Common myeloid progenitor, CD34-positive (primary cell): ENCODE data around the gene KRTAP10-3.

Source experiments
- CTCF ChIA-PET: fragments of 350-600 bp; sonication (Branson Sonifier 250); formaldehyde crosslinking; loops from one replicate; lab custom pipeline; 2021; ENCODE audit warnings: antibody characterized with exemption; lab: Charles Lee
- POLR2A ChIA-PET: fragments of 350-600 bp; sonication (Branson Sonifier 250); formaldehyde crosslinking; loops from one replicate; lab custom pipeline; 2021; ENCODE audit warnings: antibody characterized with exemption; lab: Charles Lee
- DNase-seq, 3 donors: peaks; one replicate each; pipeline versions ENCODE4 v3.0.0 to v3.0.0-alpha.2; 2013
- H3K27ac ChIP-seq, 2 experiments: 1 replicate in 1 of 2; 2 replicates in 1 of 2; pipeline ENCODE4 v1.7.0; 2013; ENCODE audit warnings: inconsistent platforms in 2 of 2, low read length in 2 of 2, mild to moderate bottlenecking in 2 of 2, low read depth in 1 of 2, moderate library complexity in 1 of 2; ENCODE audit not compliant: severe bottlenecking in 2 of 2, insufficient read depth in 1 of 2, poor library complexity in 1 of 2
- H3K27me3 ChIP-seq, 5 experiments: replicated peaks in 2 of 5; 1 replicate in 3 of 5; 2 replicates in 2 of 5; pipeline versions ENCODE4 v1.6.1 to v1.7.0; 2013; ENCODE audit warnings: low read length in 4 of 5, mild to moderate bottlenecking in 2 of 5, moderate library complexity in 2 of 5, inconsistent platforms in 1 of 5; ENCODE audit not compliant: insufficient read depth in 5 of 5, control insufficient read depth in 4 of 5
- H3K36me3 ChIP-seq, 4 experiments: 1 replicate in 2 of 4; 2 replicates in 2 of 4; pipeline versions ENCODE4 v1.6.1 to v1.7.0; 2013; ENCODE audit warnings: low read length in 3 of 4, control low read depth in 1 of 4, mild to moderate bottlenecking in 1 of 4; ENCODE audit not compliant: control insufficient read depth in 4 of 4, insufficient read depth in 4 of 4
- H3K4me1 ChIP-seq, 4 experiments: 1 replicate in 3 of 4; 2 replicates in 1 of 4; pipeline versions ENCODE4 v1.6.1 to v1.7.1; 2013; ENCODE audit warnings: low read length in 3 of 4, mild to moderate bottlenecking in 3 of 4, control low read depth in 1 of 4, inconsistent platforms in 1 of 4, moderate library complexity in 1 of 4; ENCODE audit not compliant: control insufficient read depth in 4 of 4, insufficient read depth in 4 of 4; ENCODE audit errors: control extremely low read depth in 1 of 4
- H3K4me3 ChIP-seq, 7 experiments: 1 replicate in 4 of 7; 2 replicates in 3 of 7; pipeline versions ENCODE4 v1.5.1 to v1.7.0; 2013; ENCODE audit warnings: mild to moderate bottlenecking in 7 of 7, low read length in 6 of 7, moderate library complexity in 6 of 7, inconsistent platforms in 2 of 7, low read depth in 2 of 7, control low read depth in 1 of 7; ENCODE audit not compliant: insufficient read depth in 4 of 7, control insufficient read depth in 1 of 7; ENCODE audit errors: extremely low read depth in 1 of 7
- H3K9me3 ChIP-seq, 5 experiments: 1 replicate in 4 of 5; 2 replicates in 1 of 5; pipeline versions ENCODE4 v1.6.1 to v1.7.1; 2013; ENCODE audit warnings: low read length in 4 of 5, mild to moderate bottlenecking in 2 of 5, inconsistent platforms in 1 of 5, low read depth in 1 of 5, moderate library complexity in 1 of 5; ENCODE audit not compliant: control insufficient read depth in 4 of 5, insufficient read depth in 2 of 5; ENCODE audit errors: control extremely low read depth in 1 of 5
- WGBS: methylation state at CpG from one replicate; pipeline ENCODE4 v1.1.5; 2013; ENCODE audit not compliant: insufficient coverage; 5-methylcytosine and 5-hydroxymethylcytosine counted together

Gene KRTAP10-3

GRCh38 chr21:44523567-44524413, 34.8 kb downstream of the KRTAP10-3 start:
- no peak for DNase-seq
- CTCF ChIA-PET = interaction anchor here (1.0 kb wide), 1 partner anchor 13 kb away, joined by 4 read pairs; no protein-coding TSS in a partner anchor
- Histone ChIP-seq H3K27ac (no peak overlapping the region), H3K36me3 (no peaks in the 10 kb centered on the region), H3K4me3 (no peak overlapping the region), H3K9me3 (peaks cover 0 to 15% (median 0%) of the 10 kb centered on the region in 5 experiments), H3K4me1 (no peaks in the 10 kb centered on the region), H3K27me3 (peaks cover 0 to 5% (median 0%) of the 10 kb centered on the region in 5 experiments)
- POLR2A ChIA-PET = no interaction called here
- WGBS = 100% methylated on average over 1 of the region's 1 CpG

GRCh38 chr21:44522753-44523204, 35.8 kb downstream of the KRTAP10-3 start:
- POLR2A ChIA-PET = no interaction called here
- CTCF ChIA-PET = no interaction called here
- 100% methylated on average over 1 of the region's 1 CpG for WGBS

GRCh38 chr21:44521928-44522752, 36.5 kb downstream of the KRTAP10-3 start:
- CTCF ChIA-PET = no interaction called here
- Histone ChIP-seq H3K4me3 (no peak overlapping the region), H3K4me1 (no peaks in the 10 kb centered on the region), H3K36me3 (no peaks in the 10 kb centered on the region), H3K27ac (no peak overlapping the region), H3K9me3 (peaks cover 0 to 17% (median 0%) of the 10 kb centered on the region in 5 experiments), H3K27me3 (peaks cover 0 to 5% (median 0%) of the 10 kb centered on the region in 5 experiments)
- WGBS = 96% methylated on average over 31 of the region's 33 CpGs
- POLR2A ChIA-PET = no interaction called here
- no peak for DNase-seq

More at GRCh38 chr21:44522753-44523204, 35.8 kb downstream of the KRTAP10-3 start:
- H3K36me3 ChIP-seq = no peaks in the 10 kb centered on the region
- no peaks in the 10 kb centered on the region for H3K4me1 ChIP-seq
- DNase-seq = no peak
- peaks cover 0 to 5% (median 0%) of the 10 kb centered on the region in 5 experiments for H3K27me3 ChIP-seq
- no peak overlapping the region for H3K4me3 ChIP-seq
- no peak overlapping the region for H3K27ac ChIP-seq
- H3K9me3 ChIP-seq = peaks cover 0 to 15% (median 0%) of the 10 kb centered on the region in 5 experiments

GRCh38 chr21:44521301-44521927, 37.2 kb downstream of the KRTAP10-3 start:
- no peaks in the 10 kb centered on the region for H3K4me1 ChIP-seq
- ChIA-PET POLR2A (no interaction called here), CTCF (no interaction called here)
- H3K36me3 ChIP-seq = no peaks in the 10 kb centered on the region
- 98% methylated on average over 20 of the region's 22 CpGs for WGBS
- H3K27me3 ChIP-seq = peaks cover 0 to 5% (median 0%) of the 10 kb centered on the region in 5 experiments
- no peak overlapping the region for H3K4me3 ChIP-seq
- DNase-seq = no peak
- H3K27ac ChIP-seq = no peak overlapping the region
- peaks cover 0 to 17% (median 0%) of the 10 kb centered on the region in 5 experiments for H3K9me3 ChIP-seq

- H3K27me3 ChIP-seq = peaks cover 0 to 5% (median 0%) of the 10 kb centered on the region in 5 experiments
- no peak for DNase-seq
- WGBS = 92% methylated on average over 30 of the region's 31 CpGs
- peaks cover 0 to 17% (median 0%) of the 10 kb centered on the region in 5 experiments for H3K9me3 ChIP-seq
- ChIA-PET CTCF (no interaction called here), POLR2A (no interaction called here)
- H3K36me3 ChIP-seq = no peaks in the 10 kb centered on the region
- H3K4me3 ChIP-seq = no peak overlapping the region
- no peak overlapping the region for H3K27ac ChIP-seq
- H3K4me1 ChIP-seq = no peaks in the 10 kb centered on the region
These were observed 38.0 kb downstream of the KRTAP10-3 start for GRCh38 chr21:44520326-44521300.
